Inferior parietal cortex (tissue), 1 donor: ENCODE results near the gene SNX30.

ENCODE experiments used
- DNase-seq: peaks from one replicate; pipeline ENCODE4 v3.0.0-alpha.2; 2016; ENCODE audit errors: extremely low spot score

The SNX30 gene

GRCh38 chr9:112858005-112858404, 107.4 kb downstream of the SNX30 start:
- no peak for DNase-seq

DNA sequence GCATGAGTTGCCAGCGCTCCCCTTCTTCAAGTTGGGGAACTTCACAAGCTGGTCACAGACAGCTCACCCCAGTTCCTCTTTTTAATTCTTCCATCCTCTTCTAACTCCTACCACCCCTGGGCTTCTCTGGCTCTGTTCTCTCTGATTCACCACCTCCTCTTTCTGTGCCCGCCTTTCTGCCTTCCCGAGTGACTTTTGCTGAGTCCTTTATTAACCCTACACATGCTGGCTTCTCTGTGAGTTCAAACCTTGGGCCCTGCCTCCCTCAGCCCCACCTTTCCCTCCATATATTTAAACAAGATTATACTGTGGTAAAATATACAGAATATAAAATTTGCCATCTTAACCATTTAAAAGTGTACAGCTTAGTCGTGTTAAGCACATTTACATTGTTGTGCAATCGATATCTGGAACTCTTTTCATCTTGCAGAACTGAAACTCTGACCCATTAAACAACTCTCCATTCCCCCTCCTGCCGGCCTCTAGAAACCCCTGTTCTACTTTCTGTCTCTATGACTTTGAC, 108.1 kb downstream of the SNX30 start:
- no peak for DNase-seq

- no peak for DNase-seq
Observed at GRCh38 chr9:112860451-112860850, 109.9 kb downstream of the SNX30 start.

GRCh38 chr9:112861155-112861554, 110.6 kb downstream of the SNX30 start:
- DNase-seq, result no peak

- no peak for DNase-seq
Observed at GRCh38 chr9:112861638-112862555, 111.3 kb downstream of the SNX30 start.

- DNase-seq, result no peak
Observed at GRCh38 chr9:112863214-112863613, 112.7 kb downstream of the SNX30 start.

DNA sequence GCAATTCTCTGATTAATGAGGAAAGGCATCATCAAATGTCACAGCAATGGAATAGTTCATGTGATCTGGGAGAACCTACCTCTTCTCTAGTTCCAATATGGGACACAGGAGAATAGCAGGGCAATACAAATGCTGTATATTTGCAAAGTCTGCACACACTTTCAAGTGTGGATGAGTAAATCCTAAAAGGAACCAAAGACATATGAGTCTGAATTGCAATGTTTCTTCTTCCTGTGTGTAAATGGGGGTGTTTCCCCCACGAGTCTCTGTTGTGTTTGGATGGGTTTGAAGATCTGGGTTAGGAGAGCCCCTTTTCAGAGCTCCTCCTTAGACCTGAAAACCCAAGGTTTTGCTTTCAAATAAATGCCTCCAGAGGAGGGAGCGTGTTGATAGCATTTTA, 113.2 kb downstream of the SNX30 start:
- no peak for DNase-seq

DNA sequence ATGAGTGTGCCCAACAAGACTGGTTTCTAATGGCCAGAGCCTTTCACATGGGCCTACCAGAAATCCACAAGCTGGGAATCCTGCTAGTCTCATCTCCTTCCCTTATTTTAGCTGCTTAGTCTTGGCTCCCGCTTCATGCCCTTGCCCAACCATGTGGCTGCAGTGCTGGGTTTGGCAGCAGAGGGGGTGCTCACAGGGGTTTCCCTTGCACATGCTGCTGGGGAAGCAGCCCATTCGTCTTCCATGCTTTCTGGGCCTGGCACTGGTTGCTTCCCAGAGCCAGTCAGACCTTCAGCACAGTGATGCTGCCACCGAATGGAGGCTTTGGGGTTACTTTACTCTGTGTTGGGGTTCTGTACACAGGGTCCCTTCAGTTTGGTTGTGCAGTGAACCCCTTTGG, 113.8 kb downstream of the SNX30 start:
- no peak for DNase-seq

GRCh38 chr9:112864982-112865381, 114.4 kb downstream of the SNX30 start:
- no peak for DNase-seq

GRCh38 chr9:112866662-112867274, 116.2 kb downstream of the SNX30 start:
- no peak for DNase-seq

- DNase-seq, result no peak
Observed at GRCh38 chr9:112867275-112867991, 116.9 kb downstream of the SNX30 start.

- no peak for DNase-seq
Observed at GRCh38 chr9:112868461-112868860, 117.9 kb downstream of the SNX30 start.

GRCh38 chr9:112869041-112869529, 118.5 kb downstream of the SNX30 start:
- no peak for DNase-seq

DNA sequence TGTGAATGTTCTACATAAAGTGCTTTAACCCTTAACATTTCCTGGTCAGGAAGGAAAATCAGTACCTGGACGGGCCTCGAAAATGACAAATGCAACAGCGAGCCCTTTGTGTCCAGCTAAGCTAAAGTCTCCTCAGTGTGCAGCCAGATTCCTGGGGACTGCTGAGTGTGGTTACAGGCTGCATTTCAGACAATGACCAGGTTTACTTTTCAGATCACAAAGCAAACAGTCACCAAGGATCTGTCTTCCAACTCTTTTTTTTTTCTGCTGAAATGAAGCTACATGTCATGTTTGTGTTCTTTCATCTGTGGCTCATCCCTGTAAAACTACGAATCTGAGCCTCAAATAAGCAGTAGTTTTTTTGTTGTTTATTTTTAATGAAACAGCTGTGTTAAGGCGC, 119.4 kb downstream of the SNX30 start:
- DNase-seq, result no peak

DNA sequence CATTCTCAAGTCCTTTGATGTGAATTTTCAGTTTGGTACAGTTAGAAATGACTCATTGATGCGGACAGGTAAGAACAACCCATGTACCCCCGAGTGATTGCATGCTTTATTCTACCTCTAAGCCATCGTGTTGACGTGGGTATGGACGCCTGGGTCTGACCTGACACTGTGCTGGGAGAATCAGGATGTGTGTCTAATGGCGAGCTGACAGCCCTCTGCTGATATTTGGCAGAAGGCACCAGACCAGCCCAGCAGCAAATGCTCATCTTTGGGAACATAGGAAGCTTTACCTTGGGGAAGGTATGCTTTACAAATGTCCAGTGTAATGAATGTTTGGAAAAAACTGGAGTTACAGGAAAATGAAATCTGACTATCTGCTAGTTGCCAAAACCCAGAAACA, 120.0 kb downstream of the SNX30 start:
- no peak for DNase-seq

- no peak for DNase-seq
Observed at GRCh38 chr9:112872019-112872418, 121.5 kb downstream of the SNX30 start.

- no peak for DNase-seq
Observed at GRCh38 chr9:112873773-112874405, 123.3 kb downstream of the SNX30 start.

DNA sequence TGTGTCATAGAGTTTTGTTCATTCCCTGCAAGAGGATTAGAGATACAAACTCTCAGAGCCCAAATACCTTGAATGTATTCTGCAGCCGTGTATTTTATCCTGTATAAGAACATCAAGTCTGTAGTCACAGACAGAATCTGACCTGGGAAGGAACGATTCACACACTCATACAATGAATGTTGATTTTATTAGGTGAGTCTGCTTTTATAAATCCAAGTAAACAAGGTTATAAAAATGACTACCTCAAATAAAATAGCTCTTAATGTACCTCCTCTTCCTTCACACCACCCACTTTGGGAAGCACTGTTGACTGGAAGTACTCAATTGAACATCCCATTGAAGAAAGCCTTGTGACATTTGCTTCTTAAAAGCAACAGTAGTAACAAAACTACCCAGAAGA, 128.2 kb downstream of the SNX30 start:
- DNase-seq, result no peak

DNA sequence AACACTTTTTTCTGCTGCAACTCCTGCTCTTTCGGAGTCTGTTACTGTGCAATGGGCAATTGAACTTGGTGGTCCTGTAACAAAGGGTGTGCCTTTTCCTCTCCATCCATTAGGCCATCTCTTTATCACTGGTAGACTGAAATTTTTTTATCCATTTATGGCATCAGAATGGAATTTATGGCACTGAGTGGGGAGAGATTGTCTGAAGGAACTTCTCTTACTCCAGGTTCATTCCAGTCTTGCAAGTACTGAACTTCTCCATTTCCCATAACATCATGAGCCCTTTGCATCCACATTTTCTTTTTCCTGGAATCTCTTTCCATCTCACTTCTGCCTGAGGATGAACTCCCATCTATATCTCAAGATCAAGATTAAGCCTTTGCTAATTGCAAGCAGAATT, 130.1 kb downstream of the SNX30 start:
- DNase-seq, result no peak

DNA sequence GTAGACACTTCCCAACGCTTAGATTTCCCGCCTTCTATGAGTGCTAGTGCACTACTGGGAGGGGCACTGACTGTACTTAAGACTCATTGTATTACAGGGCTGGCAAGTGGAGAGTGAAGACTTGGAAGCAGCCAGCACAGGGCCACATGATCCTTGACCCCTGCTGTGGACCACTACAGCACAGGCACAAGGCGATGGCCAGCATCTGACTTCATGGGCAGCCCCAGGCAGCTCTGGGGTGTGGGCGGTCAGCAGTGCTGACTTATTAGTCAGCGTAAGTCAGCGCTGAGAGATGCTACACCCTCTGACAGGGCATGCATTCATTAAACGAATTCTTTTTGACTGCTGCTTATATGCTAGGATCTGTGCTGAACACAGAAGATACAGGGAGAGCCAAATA, 130.8 kb downstream of the SNX30 start:
- DNase-seq, result no peak

GRCh38 chr9:112884101-112884500, 133.5 kb downstream of the SNX30 start:
- DNase-seq, result no peak

DNA sequence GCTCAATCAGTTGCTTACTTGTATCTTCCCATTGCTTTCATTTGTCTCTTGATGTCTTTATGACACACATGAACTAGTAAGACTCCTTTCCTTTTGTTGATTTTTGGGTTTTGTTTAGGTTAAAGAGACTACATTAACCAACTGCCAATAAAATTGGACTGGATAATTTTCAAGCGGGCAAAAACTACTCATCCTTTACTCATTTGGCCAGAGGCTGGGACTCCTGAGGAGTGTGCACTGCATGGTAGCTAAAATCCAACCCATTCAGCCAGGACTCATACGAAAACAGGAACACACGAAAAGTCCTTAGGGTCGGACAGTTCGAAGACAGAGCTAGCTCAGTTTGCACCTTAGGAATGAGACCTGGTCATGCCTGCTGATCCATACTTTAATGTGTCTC, 134.2 kb downstream of the SNX30 start:
- no peak for DNase-seq
